SKM-1 (cell line): ENCODE results near the gene BAIAP2L2.
A peak's percentile ranks its signal among the peaks of the same experiment; 100 is the strongest.
"Not testable (repeated sequence)": the region's sequence is repeated elsewhere in the genome, so short reads cannot be mapped to it uniquely, and the experiment has no call there.

ENCODE experiments used
- DNase-seq: peaks from one replicate; lab custom pipeline; 2025; ENCODE audit not compliant: unreplicated experiment; lab: John Stamatoyannopoulos, UW

BAIAP2L2 gene

GRCh38 chr22:38127869-38128268 lies 17.4 kb upstream of the BAIAP2L2 start:
- DNase-seq: no peak

GRCh38 chr22:38126928-38127668 lies 16.6 kb upstream of the BAIAP2L2 start:
- no peak for DNase-seq

DNA sequence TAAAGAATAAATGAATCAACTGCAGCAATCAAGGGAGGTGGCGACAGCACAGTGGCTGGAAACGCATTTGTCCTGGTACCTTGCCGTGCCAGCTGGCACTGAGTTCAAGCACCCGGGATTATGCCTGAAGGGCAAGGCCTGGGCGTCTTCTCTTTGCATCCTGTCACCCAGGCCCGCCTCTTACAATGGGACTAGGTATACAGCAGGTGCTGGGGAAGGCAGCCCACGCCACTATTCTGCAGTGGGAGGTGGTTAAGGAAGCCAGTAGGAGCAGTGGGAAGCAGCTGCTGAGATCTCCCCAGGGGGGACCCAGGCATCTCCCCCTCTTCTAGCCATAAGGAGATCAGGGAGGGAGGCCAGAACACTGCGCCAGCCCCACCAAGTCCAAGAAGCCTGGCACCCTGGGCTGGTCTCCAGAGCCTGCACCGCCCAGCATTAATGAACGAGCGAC lies 15.3 kb upstream of the BAIAP2L2 start:
- no peak for DNase-seq

GRCh38 chr22:38125038-38125610 lies 14.6 kb upstream of the BAIAP2L2 start:
- no peak for DNase-seq

DNA sequence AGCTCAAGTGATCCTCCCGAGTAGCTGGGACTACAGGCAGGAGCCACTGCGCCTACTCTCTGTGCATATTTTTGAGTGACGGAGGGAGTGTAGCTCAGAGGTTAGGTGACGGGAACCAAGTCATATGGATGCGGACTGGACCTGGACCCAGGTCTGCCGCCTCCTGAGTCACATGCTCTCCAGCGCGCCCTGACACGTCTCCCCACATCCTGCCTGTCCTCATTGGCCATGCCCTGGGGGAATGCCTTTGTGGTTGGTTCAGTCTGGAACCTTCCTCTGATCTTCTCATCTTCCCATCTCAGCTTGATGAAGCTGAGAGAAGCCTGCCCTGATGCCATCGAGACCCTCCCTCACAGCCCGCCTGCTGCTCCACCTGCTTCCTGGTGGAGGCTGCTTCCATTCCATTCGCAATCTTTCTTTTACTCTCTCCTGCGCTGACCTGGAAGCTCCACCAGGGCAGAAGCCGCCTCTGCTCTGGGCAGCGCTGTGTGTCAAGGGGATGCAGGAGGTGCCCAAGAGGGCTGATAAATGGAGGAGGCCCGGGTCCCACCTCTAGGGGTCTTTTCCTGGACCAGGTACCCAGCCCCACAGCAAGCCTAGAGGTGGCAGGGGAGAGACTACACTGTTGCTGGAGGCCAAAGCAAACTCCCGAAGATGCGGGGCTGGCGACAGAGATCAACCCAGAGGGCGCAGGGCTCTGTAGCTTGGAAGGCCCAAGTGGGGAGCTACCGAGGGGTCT lies 13.9 kb upstream of the BAIAP2L2 start:
- no peak for DNase-seq

- DNase-seq: no peak
Measured at GRCh38 chr22:38122616-38123015, 12.1 kb upstream of the BAIAP2L2 start.

- no peak for DNase-seq
Measured at GRCh38 chr22:38120359-38121110, 10.1 kb upstream of the BAIAP2L2 start.

DNA sequence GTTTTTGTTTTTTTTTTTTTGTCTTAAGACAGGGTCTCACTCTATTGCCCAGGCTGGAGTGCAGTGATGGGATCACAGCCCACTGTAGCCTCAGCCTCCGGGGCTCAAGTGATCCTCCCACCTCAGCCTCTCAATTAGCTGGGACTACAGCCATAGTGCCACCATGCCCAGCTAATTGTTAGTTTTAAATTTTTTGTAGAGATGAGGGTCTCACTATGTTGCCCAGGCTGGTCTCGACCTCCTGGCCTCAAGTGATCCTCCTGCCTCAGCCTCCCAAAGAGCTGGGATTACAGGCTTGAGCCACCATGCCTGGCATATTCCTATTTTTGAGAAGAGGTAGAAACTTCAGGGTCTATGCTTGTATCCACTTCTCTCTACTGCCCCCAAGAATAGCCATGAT lies 8.3 kb upstream of the BAIAP2L2 start:
- not testable (repeated sequence) for DNase-seq

DNA sequence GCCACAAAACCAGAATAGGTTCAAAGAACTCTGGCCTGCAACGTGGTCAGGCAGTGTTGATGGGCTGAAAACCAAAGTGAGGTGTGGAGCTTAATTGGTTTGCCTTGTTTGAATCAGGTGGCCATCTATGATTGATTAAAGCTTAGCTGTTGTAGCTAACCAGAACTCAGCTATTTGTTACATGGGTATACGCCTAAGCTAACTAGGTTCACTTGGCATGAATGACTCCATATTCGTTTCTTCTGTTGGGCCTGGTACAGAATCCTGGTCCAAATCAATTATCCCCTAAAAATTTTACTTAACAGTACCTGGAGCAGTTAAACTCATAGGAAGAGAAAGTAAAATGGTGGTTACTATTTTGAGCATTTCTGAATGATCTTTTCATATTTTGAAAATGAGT lies 7.7 kb upstream of the BAIAP2L2 start:
- DNase-seq: no peak

- DNase-seq: not testable (repeated sequence)
Measured at GRCh38 chr22:38117556-38117955, 7.1 kb upstream of the BAIAP2L2 start.

DNA sequence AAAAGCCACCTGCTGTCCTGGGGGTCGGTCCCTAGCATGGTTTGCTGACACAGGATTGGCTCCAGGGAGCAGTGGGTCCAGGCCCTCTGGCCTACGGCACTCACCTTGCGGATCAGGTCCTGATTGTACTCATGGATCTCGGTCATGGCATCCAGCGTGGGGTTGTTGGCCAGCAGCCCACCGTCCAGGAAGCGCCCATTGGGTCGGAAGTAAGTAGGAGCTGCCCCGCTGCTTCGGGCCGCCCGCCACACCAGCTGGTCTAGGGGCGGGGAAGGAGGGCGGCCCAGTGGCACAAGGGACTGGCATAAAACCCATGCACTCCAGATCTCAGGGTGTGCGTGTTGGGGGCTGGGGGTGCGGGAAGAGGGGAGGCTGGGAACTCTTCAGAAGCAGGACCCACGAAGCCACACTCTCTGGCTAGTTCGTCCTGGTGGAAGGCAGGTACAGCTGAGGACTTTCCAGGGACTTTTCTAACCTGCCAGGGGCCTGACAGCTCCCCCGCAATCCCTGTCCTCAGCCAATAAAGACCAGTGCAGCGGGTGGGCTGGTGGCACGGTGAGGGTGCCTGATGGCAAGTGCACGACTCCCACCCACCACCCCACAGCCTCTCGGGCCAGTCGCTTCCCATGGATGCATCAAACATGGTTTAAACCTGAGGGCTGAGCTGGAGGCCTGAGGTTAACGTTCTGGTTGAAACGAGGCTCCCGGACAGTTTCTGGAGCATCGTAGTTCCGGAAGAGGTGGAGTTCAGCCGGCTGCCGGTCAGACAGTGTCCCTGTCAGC lies 5.1 kb upstream of the BAIAP2L2 start:
- no peak for DNase-seq

DNA sequence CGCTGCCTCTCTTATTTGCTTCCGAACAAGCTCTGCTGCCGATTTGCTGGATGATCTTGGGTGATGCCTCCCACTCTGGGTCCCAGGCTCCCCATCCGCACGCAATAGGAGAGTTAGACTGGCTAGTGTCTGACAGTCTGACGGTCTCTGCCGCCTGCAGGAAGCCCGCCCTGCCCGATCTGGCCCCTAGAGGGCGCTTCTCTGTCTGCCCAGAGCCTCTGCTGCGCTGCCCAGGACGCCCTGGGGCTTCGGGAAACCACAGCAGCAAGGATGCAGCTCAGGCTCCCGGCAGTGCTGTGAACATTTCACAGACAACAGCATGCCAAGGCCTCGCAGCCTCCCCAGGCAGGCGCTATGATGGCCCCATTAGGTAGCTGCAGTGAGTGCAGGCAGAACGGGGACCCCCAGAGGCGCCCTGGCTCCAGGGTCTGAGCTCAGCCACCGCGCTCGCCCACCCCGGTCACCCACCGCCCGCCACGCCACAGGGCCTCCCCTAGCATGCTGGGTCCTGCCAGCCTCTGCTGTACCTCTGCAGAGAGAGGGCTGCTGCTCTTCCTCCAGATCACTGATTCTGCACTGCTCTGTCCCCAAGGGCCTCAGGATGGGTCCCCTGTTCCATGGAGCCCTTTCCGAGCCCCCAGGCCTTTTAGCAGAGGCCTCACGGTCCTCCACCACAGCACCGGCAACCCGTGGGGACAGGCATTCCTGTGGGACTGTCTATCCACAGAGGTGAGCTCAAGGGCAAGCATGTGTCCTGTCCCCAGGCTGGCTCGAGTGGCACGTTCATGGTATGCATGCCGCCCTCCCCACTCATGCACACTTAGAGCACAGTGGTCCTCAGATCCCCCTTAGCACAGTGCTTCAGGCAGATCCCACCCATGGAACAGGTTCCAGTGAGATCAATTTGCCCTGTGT lies 4.3 kb upstream of the BAIAP2L2 start:
- DNase-seq: peak; percentile 41

DNA sequence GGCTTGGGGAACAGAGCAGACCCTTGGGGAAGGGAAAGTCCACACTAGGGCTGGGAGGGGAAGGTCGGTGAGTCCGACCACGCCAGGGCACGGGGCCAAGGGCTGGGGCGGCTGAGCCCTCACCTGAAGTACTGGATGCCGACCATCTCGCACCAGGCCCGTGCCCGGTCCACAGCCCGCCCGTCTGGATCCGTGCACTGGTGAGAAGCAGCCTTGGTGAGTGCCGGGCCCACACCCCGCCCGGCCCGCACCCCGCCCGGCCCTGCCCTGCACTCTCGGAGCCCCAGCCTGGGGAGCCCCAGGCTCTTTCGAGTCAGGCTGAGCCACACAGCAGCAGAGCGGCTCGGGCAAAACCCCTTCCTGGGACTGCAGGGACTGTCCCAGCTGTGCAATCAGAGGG lies 1.9 kb upstream of the BAIAP2L2 start:
- DNase-seq: no peak

- no peak for DNase-seq
Measured at GRCh38 chr22:38111925-38112355, 1.5 kb upstream of the BAIAP2L2 start.

GRCh38 chr22:38110863-38111852 lies 674 bp upstream of the BAIAP2L2 start:
- no peak for DNase-seq

DNA sequence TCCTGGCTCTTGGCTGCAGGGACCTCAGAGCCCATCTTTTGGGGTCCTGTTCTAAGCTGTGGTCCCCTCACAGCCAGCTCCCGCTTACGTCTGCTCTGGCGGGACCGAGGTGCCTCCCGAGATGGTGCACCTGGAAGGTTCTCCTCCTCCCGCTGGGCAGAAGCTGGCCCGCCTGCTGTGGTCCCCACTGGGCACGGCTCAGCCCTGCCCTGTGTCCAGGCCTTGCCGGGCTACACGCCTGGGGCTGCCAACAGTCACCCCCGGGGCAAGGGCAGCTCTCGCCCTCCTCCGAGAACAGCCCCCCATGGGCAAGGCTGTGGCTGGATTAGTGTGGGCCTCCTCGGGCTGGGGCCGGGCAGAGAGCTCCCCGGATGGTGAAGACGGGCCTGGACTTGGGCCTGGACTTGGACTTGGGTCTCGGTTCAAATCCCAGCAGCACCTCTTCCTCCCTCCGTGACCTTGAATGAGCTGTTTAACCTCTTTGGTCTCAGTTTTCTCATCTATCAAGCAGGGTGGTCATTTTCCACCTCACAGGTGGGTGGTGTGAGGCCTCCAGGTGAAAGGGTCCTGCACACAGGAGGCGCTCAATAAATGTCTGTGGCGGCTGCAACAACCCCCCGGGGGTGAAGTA lies 998 bp downstream of the BAIAP2L2 start:
- DNase-seq: no peak

DNA sequence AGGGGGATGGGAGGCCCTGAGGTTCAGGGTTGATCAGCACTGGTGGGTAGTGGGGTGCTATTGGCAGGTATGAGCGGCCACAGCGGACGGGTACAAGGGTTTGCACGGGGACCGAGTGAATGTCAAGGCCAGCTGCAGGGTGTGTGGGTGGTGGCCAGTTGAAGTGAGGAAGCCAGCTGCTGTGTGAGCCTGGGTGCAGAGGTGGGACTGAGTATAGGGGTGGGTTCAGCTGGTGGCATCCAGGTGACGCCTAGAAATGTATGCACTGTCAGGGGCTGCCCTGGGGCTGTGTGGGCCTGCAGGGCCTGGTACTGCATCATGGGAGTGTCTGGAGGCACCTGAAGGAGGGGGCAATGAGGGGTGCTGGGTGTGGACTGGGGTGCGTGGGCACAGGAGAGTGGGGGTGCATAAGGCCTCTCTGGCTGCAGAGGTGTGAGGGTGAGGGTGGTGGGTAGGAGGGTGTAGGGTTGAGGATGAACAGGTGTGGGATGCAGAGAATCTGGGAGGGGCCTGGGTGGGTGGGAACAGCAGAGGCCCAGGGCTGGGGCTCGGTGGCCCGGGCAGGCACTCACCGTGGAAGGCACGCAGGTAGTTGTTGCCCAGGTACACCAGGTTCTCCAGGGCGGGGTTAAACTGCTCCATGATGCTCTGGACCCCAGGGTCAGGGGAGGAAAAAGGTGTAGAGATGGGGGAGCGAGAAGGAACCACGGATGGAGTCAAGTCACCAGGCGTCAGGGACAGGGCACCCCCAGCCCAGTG lies 1.7 kb downstream of the BAIAP2L2 start:
- no peak for DNase-seq
